ENCODE measurements around the gene HEBP1. TPM values are rescaled to one million over a fixed set of nuclear protein-coding genes. Genes with fewer than 3 reads are reported as not detected.
A peak's percentile ranks its signal among the peaks of the same experiment; 100 is the strongest.

HEBP1 gene
- total RNA-seq (10 to 100 TPM; 13.6 to 14.9 TPM), polyA plus RNA-seq (16.6 TPM)

GRCh38 chr12:12999959-13000615 is at the start of gene HEBP1:
HEBP1 (minus strand) TSS chr12:13000265; CDS start chr12:13000114, 151 bp downstream.
- Mint-ChIP-seq H3K27ac (peak within 1 kb of the TSS; percentile 41 to 96 (median 90)), H3K4me3 (peak within 1 kb of the TSS; percentile 87 to 98 (median 90)), H3K4me1 (peaks cover 26 to 39% (median 36%) of the 10 kb centered on the region in 3 donors), H3K36me3 (peaks cover 0 to 3% (median 2%) of the 10 kb centered on the region in 3 donors), H3K9me3 (no peaks in the 10 kb centered on the region), H3K27me3 (peaks cover 12 to 24% of the 10 kb centered on the region in 2 donors)
- no peaks in the 10 kb centered on the region for H3K36me3 ChIP-seq (ENCODE audit: insufficient read depth, low read length)
- peak within 1 kb of the TSS; percentile 89 for H3K4me3 ChIP-seq (ENCODE audit: low read length)
- ChIA-PET POLR2A (interaction anchor here (1.0 kb wide), 1 partner anchor 43 kb away, joined by 3 read pairs; no protein-coding TSS in a partner anchor), CTCF (no interaction called here)
- peak within 1 kb of the TSS; percentile 75 for H3K27ac ChIP-seq (ENCODE audit: low read depth, low read length)
- no peaks in the 10 kb centered on the region for H3K27me3 ChIP-seq (ENCODE audit: insufficient read depth, low read length, poor library complexity, severe bottlenecking)
- DNase-seq = peak; percentile 90 to 97 (median 94)
- H3K9me3 ChIP-seq (ENCODE audit: low read length) = no peaks in the 10 kb centered on the region
- peaks cover 15% of the 10 kb centered on the region for H3K4me1 ChIP-seq (ENCODE audit: insufficient read depth, low read length)

- ChIA-PET POLR2A (no interaction called here), CTCF (no interaction called here)
- H3K4me1 Mint-ChIP-seq = peaks cover 4 to 13% (median 9%) of the 10 kb centered on the region in 3 donors
- no peak for DNase-seq
- H3K27me3 Mint-ChIP-seq = no peaks in the 10 kb centered on the region
- H3K36me3 ChIP-seq (ENCODE audit: insufficient read depth, low read length) = no peaks in the 10 kb centered on the region
- H3K4me3 Mint-ChIP-seq = no peak overlapping the region
- no peaks in the 10 kb centered on the region for H3K9me3 ChIP-seq (ENCODE audit: low read length)
- H3K4me1 ChIP-seq (ENCODE audit: insufficient read depth, low read length) = peaks cover 3% of the 10 kb centered on the region
- H3K27ac Mint-ChIP-seq = no peak overlapping the region
- peaks cover 0 to 20% (median 4%) of the 10 kb centered on the region in 3 donors for H3K36me3 Mint-ChIP-seq
- H3K4me3 ChIP-seq (ENCODE audit: low read length) = no peak overlapping the region
- no peak overlapping the region for H3K27ac ChIP-seq (ENCODE audit: low read depth, low read length)
- peaks cover 8 to 15% (median 8%) of the 10 kb centered on the region in 5 donors for H3K9me3 Mint-ChIP-seq
- H3K27me3 ChIP-seq (ENCODE audit: insufficient read depth, low read length, poor library complexity, severe bottlenecking) = no peaks in the 10 kb centered on the region
Observed at GRCh38 chr12:13049816-13050215, 49.8 kb upstream of the HEBP1 start.

- no peak for DNase-seq
- peaks cover 0 to 3% (median 1%) of the 10 kb centered on the region in 3 donors for H3K36me3 Mint-ChIP-seq
- Histone ChIP-seq H3K4me1 (ENCODE audit: insufficient read depth, low read length) (peaks cover 5% of the 10 kb centered on the region), H3K4me3 (ENCODE audit: low read length) (no peak overlapping the region), H3K36me3 (ENCODE audit: insufficient read depth, low read length) (no peaks in the 10 kb centered on the region), H3K27ac (ENCODE audit: low read depth, low read length) (no peak overlapping the region), H3K9me3 (ENCODE audit: low read length) (no peaks in the 10 kb centered on the region), H3K27me3 (ENCODE audit: insufficient read depth, low read length, poor library complexity, severe bottlenecking) (no peaks in the 10 kb centered on the region)
- ChIA-PET CTCF (no interaction called here), POLR2A (no interaction called here)
- H3K27ac Mint-ChIP-seq = no peak overlapping the region
- H3K9me3 Mint-ChIP-seq = no peaks in the 10 kb centered on the region
- H3K4me1 Mint-ChIP-seq = peaks cover 7 to 16% (median 15%) of the 10 kb centered on the region in 3 donors
- H3K4me3 Mint-ChIP-seq = peak overlapping the region in 1 of 7 donors; percentile 5
- H3K27me3 Mint-ChIP-seq = peaks cover 0 to 7% of the 10 kb centered on the region in 2 donors
Observed at GRCh38 chr12:13046964-13047363, 46.9 kb upstream of the HEBP1 start.

GRCh38 chr12:13045816-13046215 is 45.8 kb upstream of the HEBP1 start:
- peaks cover 5% of the 10 kb centered on the region for H3K4me1 ChIP-seq (ENCODE audit: insufficient read depth, low read length)
- no peak overlapping the region for H3K4me3 ChIP-seq (ENCODE audit: low read length)
- no peaks in the 10 kb centered on the region for H3K27me3 ChIP-seq (ENCODE audit: insufficient read depth, low read length, poor library complexity, severe bottlenecking)
- no peaks in the 10 kb centered on the region for H3K9me3 ChIP-seq (ENCODE audit: low read length)
- no peak for DNase-seq
- H3K36me3 ChIP-seq (ENCODE audit: insufficient read depth, low read length) = no peaks in the 10 kb centered on the region
- H3K27ac ChIP-seq (ENCODE audit: low read depth, low read length) = no peak overlapping the region
- H3K9me3 Mint-ChIP-seq = no peaks in the 10 kb centered on the region
- CTCF ChIA-PET = interaction anchor here (1.2 to 1.4 kb wide), 2 partner anchors 28 to 55 kb away, joined by 3 to 4 read pairs; no protein-coding TSS in a partner anchor
- POLR2A ChIA-PET = no interaction called here
- H3K27me3 Mint-ChIP-seq = peaks cover 2 to 7% of the 10 kb centered on the region in 2 donors
- peak overlapping the region; percentile 38 to 91 (median 87) for H3K4me3 Mint-ChIP-seq
- no peak overlapping the region for H3K27ac Mint-ChIP-seq
- peaks cover 7 to 16% (median 15%) of the 10 kb centered on the region in 3 donors for H3K4me1 Mint-ChIP-seq
- peaks cover 0 to 1% (median 0%) of the 10 kb centered on the region in 3 donors for H3K36me3 Mint-ChIP-seq

GRCh38 chr12:13044906-13045299 is 44.8 kb upstream of the HEBP1 start:
- Mint-ChIP-seq H3K27me3 (peaks cover 7 to 8% of the 10 kb centered on the region in 2 donors), H3K4me3 (peak overlapping the region; percentile 86 to 91 (median 87)), H3K27ac (peak overlapping the region in 6 of 8 donors; percentile 54 to 86 (median 68)), H3K9me3 (no peaks in the 10 kb centered on the region), H3K36me3 (peaks cover 0 to 1% (median 0%) of the 10 kb centered on the region in 3 donors), H3K4me1 (peaks cover 7 to 16% (median 15%) of the 10 kb centered on the region in 3 donors)
- no peaks in the 10 kb centered on the region for H3K27me3 ChIP-seq (ENCODE audit: insufficient read depth, low read length, poor library complexity, severe bottlenecking)
- POLR2A ChIA-PET = interaction anchor here (0.7 kb wide), 1 partner anchor 169 kb away, joined by 6 read pairs; no protein-coding TSS in a partner anchor
- peak overlapping the region; percentile 34 for H3K27ac ChIP-seq (ENCODE audit: low read depth, low read length)
- peak overlapping the region; percentile 72 for H3K4me3 ChIP-seq (ENCODE audit: low read length)
- no peaks in the 10 kb centered on the region for H3K9me3 ChIP-seq (ENCODE audit: low read length)
- H3K4me1 ChIP-seq (ENCODE audit: insufficient read depth, low read length) = peaks cover 5% of the 10 kb centered on the region
- CTCF ChIA-PET = interaction anchor here (0.6 to 1.4 kb wide), 4 partner anchors 12 to 56 kb away, joined by 3 to 4 read pairs (median 3); no protein-coding TSS in a partner anchor
- H3K36me3 ChIP-seq (ENCODE audit: insufficient read depth, low read length) = no peaks in the 10 kb centered on the region
- DNase-seq = no peak

GRCh38 chr12:13044002-13044905 is 44.2 kb upstream of the HEBP1 start, which contains the start of gene FAM234B:
FAM234B (plus strand) TSS chr12:13044381; CDS start chr12:13044404, 23 bp downstream.
- Histone ChIP-seq H3K36me3 (ENCODE audit: insufficient read depth, low read length) (no peaks in the 10 kb centered on the region), H3K9me3 (ENCODE audit: low read length) (no peaks in the 10 kb centered on the region), H3K4me3 (ENCODE audit: low read length) (peak within 1 kb of the TSS; percentile 72), H3K27ac (ENCODE audit: low read depth, low read length) (peak within 1 kb of the TSS; percentile 34), H3K4me1 (ENCODE audit: insufficient read depth, low read length) (peaks cover 5% of the 10 kb centered on the region), H3K27me3 (ENCODE audit: insufficient read depth, low read length, poor library complexity, severe bottlenecking) (no peaks in the 10 kb centered on the region)
- Mint-ChIP-seq H3K27ac (peak within 1 kb of the TSS in 6 of 8 donors; percentile 54 to 91 (median 74)), H3K4me3 (peak within 1 kb of the TSS; percentile 86 to 91 (median 87)), H3K4me1 (peaks cover 7 to 16% (median 15%) of the 10 kb centered on the region in 3 donors), H3K9me3 (no peaks in the 10 kb centered on the region), H3K36me3 (peaks cover 0 to 1% (median 0%) of the 10 kb centered on the region in 3 donors), H3K27me3 (peaks cover 7 to 8% of the 10 kb centered on the region in 2 donors)
- DNase-seq = peak; percentile 48 to 80 (median 55)
- ChIA-PET CTCF (interaction anchor here (0.6 to 1.8 kb wide), 7 partner anchors 10 to 212 kb away, joined by 3 to 6 read pairs (median 4); no protein-coding TSS in a partner anchor), POLR2A (interaction anchor here (0.5 to 1.0 kb wide), 2 partner anchors 43 to 347 kb away, joined by 3 to 6 read pairs; no protein-coding TSS in a partner anchor)

GRCh38 chr12:13042666-13043230 is 42.7 kb upstream of the HEBP1 start:
- no peaks in the 10 kb centered on the region for H3K9me3 Mint-ChIP-seq
- Histone ChIP-seq H3K27me3 (ENCODE audit: insufficient read depth, low read length, poor library complexity, severe bottlenecking) (no peaks in the 10 kb centered on the region), H3K36me3 (ENCODE audit: insufficient read depth, low read length) (no peaks in the 10 kb centered on the region), H3K9me3 (ENCODE audit: low read length) (no peaks in the 10 kb centered on the region), H3K4me1 (ENCODE audit: insufficient read depth, low read length) (peaks cover 5% of the 10 kb centered on the region), H3K27ac (ENCODE audit: low read depth, low read length) (no peak overlapping the region), H3K4me3 (ENCODE audit: low read length) (no peak overlapping the region)
- ChIA-PET CTCF (interaction anchor here (1.5 to 1.8 kb wide), 3 partner anchors 8 to 213 kb away, joined by 4 to 6 read pairs (median 4); no protein-coding TSS in a partner anchor), POLR2A (interaction anchor here (1.0 kb wide), 1 partner anchor 42 kb away, joined by 3 read pairs; no protein-coding TSS in a partner anchor)
- H3K36me3 Mint-ChIP-seq = peaks cover 0 to 1% (median 0%) of the 10 kb centered on the region in 3 donors
- DNase-seq = no peak
- H3K4me1 Mint-ChIP-seq = peaks cover 7 to 16% (median 15%) of the 10 kb centered on the region in 3 donors
- H3K27me3 Mint-ChIP-seq = peaks cover 7 to 10% of the 10 kb centered on the region in 2 donors
- H3K27ac Mint-ChIP-seq = no peak overlapping the region
- H3K4me3 Mint-ChIP-seq = peak overlapping the region; percentile 86 to 91 (median 87)

All from CD8-positive, alpha-beta memory T cell (primary cell).